AG10803 (cell line): ENCODE results near the gene SRP9.
"Not testable (repeated sequence)": the region's sequence is repeated elsewhere in the genome, so short reads cannot be mapped to it uniquely, and the experiment has no call there.

Experiments
- DNase-seq: peaks from one replicate; pipeline ENCODE4 v3.0.0; 2010; ENCODE audit warnings: low read depth
- H3K4me3 ChIP-seq: 2 replicates; pipeline ENCODE4 v1.5.1; 2011; ENCODE audit warnings: mild to moderate bottlenecking, low read length, control low read depth
- CTCF ChIP-seq: conservative IDR thresholded peaks from 2 replicates; pipeline ENCODE4 v1.5.1; 2011; ENCODE audit warnings: mild to moderate bottlenecking, low read length, control low read depth, inconsistent platforms

Gene SRP9

GRCh38 chr1:225755671-225756319, 21.8 kb upstream of the SRP9 start:
- TF ChIP-seq CTCF: no peak
- no peak for DNase-seq
- no peak overlapping the region for H3K4me3 ChIP-seq

- no peak for TF ChIP-seq CTCF
- H3K4me3 ChIP-seq: no peak overlapping the region
- DNase-seq: no peak
These were observed 19.5 kb upstream of the SRP9 start for GRCh38 chr1:225757927-225758656.

- not testable (repeated sequence) for H3K4me3 ChIP-seq, DNase-seq
These were observed 17.7 kb upstream of the SRP9 start for GRCh38 chr1:225759972-225760371.

- DNase-seq: no peak
- no peak overlapping the region for H3K4me3 ChIP-seq
- no peak for TF ChIP-seq CTCF
These were observed 17.1 kb upstream of the SRP9 start for GRCh38 chr1:225760531-225760930.

GRCh38 chr1:225761395-225761794, 16.2 kb upstream of the SRP9 start:
- peak; percentile 69 for DNase-seq
- not testable (repeated sequence) for H3K4me3 ChIP-seq

- no peak overlapping the region for H3K4me3 ChIP-seq
- TF ChIP-seq CTCF: no peak
- no peak for DNase-seq
These were observed 15.6 kb upstream of the SRP9 start for GRCh38 chr1:225762002-225762441.

GRCh38 chr1:225762444-225762843, 15.2 kb upstream of the SRP9 start:
- no peak for DNase-seq
- TF ChIP-seq CTCF: no peak
- no peak overlapping the region for H3K4me3 ChIP-seq
